CD14-positive monocyte (primary cell): ENCODE data around the gene GON4L. TPM values are rescaled to one million over a fixed set of nuclear protein-coding genes. Genes with fewer than 3 reads are reported as not detected.

Source experiments
- DNase-seq, 3 donors: peaks; one replicate each; pipeline ENCODE4 v3.0.0-alpha.2; 2011 to 2022
- H2AFZ ChIP-seq: 2 replicates; pipeline ENCODE4 v1.6.0; 2012; ENCODE audit warnings: mild to moderate bottlenecking, low read depth, low read length, inconsistent platforms; ENCODE audit not compliant: insufficient read depth, poor library complexity, severe bottlenecking
- H3K27ac ChIP-seq, 2 donors: 1 replicate in 1 of 2; 2 replicates in 1 of 2; pipeline ENCODE4 v1.5.1; 2012 to 2013; ENCODE audit warnings: low read length in 2 of 2, control low read depth in 1 of 2, inconsistent platforms in 1 of 2, low read depth in 1 of 2, mild to moderate bottlenecking in 1 of 2
- H3K27me3 ChIP-seq, 2 donors: one replicate each; pipeline versions ENCODE4 v1.6.0 to v1.6.1; 2011 to 2013; ENCODE audit warnings: low read length in 2 of 2; ENCODE audit not compliant: control insufficient read depth in 2 of 2, insufficient read depth in 2 of 2
- H3K36me3 ChIP-seq, 2 donors: replicated peaks in 1 of 2; 1 replicate in 1 of 2; 2 replicates in 1 of 2; pipeline versions ENCODE4 v1.5.1 to v1.6.1; 2012 to 2013; ENCODE audit warnings: low read length in 2 of 2, control low read depth in 1 of 2, inconsistent platforms in 1 of 2, mild to moderate bottlenecking in 1 of 2; ENCODE audit not compliant: insufficient read depth in 2 of 2, control insufficient read depth in 1 of 2
- H3K4me1 ChIP-seq, 2 donors: 1 replicate in 1 of 2; 2 replicates in 1 of 2; pipeline versions ENCODE4 v1.5.1 to v1.6.1; 2012 to 2013; ENCODE audit warnings: low read length in 2 of 2, control low read depth in 1 of 2, inconsistent platforms in 1 of 2, mild to moderate bottlenecking in 1 of 2, moderate library complexity in 1 of 2; ENCODE audit not compliant: insufficient read depth in 2 of 2, control insufficient read depth in 1 of 2
- H3K4me2 ChIP-seq: replicated peaks from 2 replicates; pipeline ENCODE3; 2012; ENCODE audit warnings: low read length, moderate library complexity, mild to moderate bottlenecking; ENCODE audit not compliant: poor library complexity, severe bottlenecking; ENCODE audit errors: extremely low read depth
- H3K4me3 ChIP-seq, 3 experiments: fragments of 200-600 bp in 1 of 3; sonication (generic) in 1 of 3; replicated peaks in 1 of 3; 1 replicate in 2 of 3; 2 replicates in 1 of 3; pipeline ENCODE4 v1.5.1; 2011 to 2013; ENCODE audit warnings: low read length in 3 of 3, mild to moderate bottlenecking in 3 of 3, control low read depth in 2 of 3, low read depth in 2 of 3, inconsistent platforms in 1 of 3, moderate library complexity in 1 of 3
- H3K79me2 ChIP-seq: 2 replicates; pipeline ENCODE4 v1.6.0; 2012; ENCODE audit warnings: mild to moderate bottlenecking, control low read depth, inconsistent platforms, low read length, moderate library complexity; ENCODE audit not compliant: insufficient read depth
- H3K9ac ChIP-seq: 2 replicates; pipeline ENCODE4 v1.6.0; 2017; ENCODE audit warnings: low read length, mild to moderate bottlenecking; ENCODE audit not compliant: insufficient read depth, poor library complexity, severe bottlenecking
- H3K9me3 ChIP-seq, 2 donors: replicated peaks in 1 of 2; 1 replicate in 1 of 2; 2 replicates in 1 of 2; pipeline versions ENCODE4 v1.5.1 to v1.6.1; 2012 to 2013; ENCODE audit warnings: low read length in 2 of 2, control low read depth in 1 of 2; ENCODE audit not compliant: control insufficient read depth in 1 of 2, insufficient read depth in 1 of 2
- H4K20me1 ChIP-seq: 2 replicates; pipeline ENCODE4 v1.6.0; 2012; ENCODE audit warnings: mild to moderate bottlenecking, low read length, control low read depth, moderate library complexity; ENCODE audit not compliant: insufficient read depth
- H3K27ac Mint-ChIP-seq, 7 donors: one replicate each; pipeline ENCODE4 v1.8.0; 2020; ENCODE audit warnings: mild to moderate bottlenecking in 7 of 7, mixed read lengths in 7 of 7, moderate library complexity in 6 of 7, inconsistent platforms in 2 of 7
- H3K27me3 Mint-ChIP-seq, 3 donors: one replicate each; pipeline ENCODE4 v1.8.0; 2021 to 2022; ENCODE audit warnings: low read depth in 3 of 3, mild to moderate bottlenecking in 3 of 3, mixed read lengths in 3 of 3, moderate library complexity in 3 of 3, inconsistent platforms in 1 of 3
- H3K36me3 Mint-ChIP-seq, 2 donors: one replicate each; pipeline ENCODE4 v1.8.0; 2020; ENCODE audit warnings: mixed read lengths in 2 of 2, inconsistent platforms in 1 of 2, mild to moderate bottlenecking in 1 of 2
- H3K4me1 Mint-ChIP-seq: one replicate; pipeline ENCODE4 v1.8.0; 2020; ENCODE audit warnings: mild to moderate bottlenecking, mixed read lengths
- H3K4me3 Mint-ChIP-seq, 2 donors: one replicate each; pipeline ENCODE4 v1.8.0; 2020; ENCODE audit warnings: mild to moderate bottlenecking in 2 of 2, mixed read lengths in 2 of 2, moderate library complexity in 1 of 2
- H3K9me3 Mint-ChIP-seq, 7 donors: one replicate each; pipeline ENCODE4 v1.8.0; 2020 to 2022; ENCODE audit warnings: mixed read lengths in 7 of 7, mild to moderate bottlenecking in 6 of 7, moderate library complexity in 6 of 7, inconsistent platforms in 2 of 7
- WGBS: methylation state at CpG from one replicate; pipeline ENCODE4 v1.1.5; 2013; ENCODE audit warnings: missing lambda C conversion rate; ENCODE audit not compliant: insufficient coverage; 5-methylcytosine and 5-hydroxymethylcytosine counted together
- intact Hi-C, 2 donors: fragments of 100-400 bp; cut with micrococcal nuclease; formaldehyde crosslinking; loops; one replicate each; pipeline versions ENCODE4 v1.15.0 to v1.15.1; 2023
- polyA plus RNA-seq, 3 donors: library from polyadenylated mRNA; depleted of rRNA in 1 of 3; unstranded in 2 of 3; stranded (reverse) in 1 of 3; fragments of 300-500 nt in 2 of 3; fragments of >200 nt in 1 of 3; fragmentation: Illumina TruSeq in 2 of 3; gene quantifications; 1 replicate in 2 of 3; 2 replicates in 1 of 3; pipeline ENCODE4 v1.2.3, GENCODE V29; 2012 to 2021
- TF ChIP-seq, protein P1 (sequence below): fragments of 200-600 bp; IDR thresholded peaks from one replicate; pipeline ENCODE4 v1.8.0; 2022; ENCODE audit warnings: antibody characterized with exemption, mild to moderate bottlenecking

Gene GON4L
- polyA plus RNA-seq, 3 donors = 8.5 to 39.5 (median 14.0) TPM

DNA sequence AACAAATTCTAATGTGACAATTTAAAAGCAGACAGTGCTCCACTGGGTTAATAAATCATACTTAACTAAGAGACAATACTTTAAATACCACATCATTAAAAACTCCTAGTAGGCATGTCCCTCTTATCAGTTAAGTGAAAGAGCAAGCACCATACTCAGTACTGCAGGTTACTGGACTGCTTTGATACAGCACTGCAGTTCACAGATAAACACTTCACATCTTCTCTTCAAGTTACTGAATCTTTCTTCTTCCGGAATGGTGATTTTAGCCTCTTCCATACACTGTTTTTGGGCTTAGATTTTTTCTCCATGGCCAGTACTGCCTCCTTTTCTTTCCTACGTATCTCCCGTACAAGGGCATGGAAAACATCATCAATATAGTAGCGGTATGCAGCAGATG, 43.1 kb upstream of the GON4L start:
- Histone ChIP-seq H3K79me2 (peaks cover 13% of the 10 kb centered on the region), H3K4me1 (no peaks in the 10 kb centered on the region), H4K20me1 (peaks cover 71% of the 10 kb centered on the region), H3K27ac (no peak overlapping the region), H3K27me3 (no peaks in the 10 kb centered on the region), H3K9ac (no peak overlapping the region), H3K9me3 (no peaks in the 10 kb centered on the region), H3K36me3 (peaks cover 78 to 88% of the 10 kb centered on the region in 2 donors), H3K4me2 (no peak overlapping the region), H2AFZ (no peak overlapping the region), H3K4me3 (no peak overlapping the region)
- TF ChIP-seq, protein P1, sequence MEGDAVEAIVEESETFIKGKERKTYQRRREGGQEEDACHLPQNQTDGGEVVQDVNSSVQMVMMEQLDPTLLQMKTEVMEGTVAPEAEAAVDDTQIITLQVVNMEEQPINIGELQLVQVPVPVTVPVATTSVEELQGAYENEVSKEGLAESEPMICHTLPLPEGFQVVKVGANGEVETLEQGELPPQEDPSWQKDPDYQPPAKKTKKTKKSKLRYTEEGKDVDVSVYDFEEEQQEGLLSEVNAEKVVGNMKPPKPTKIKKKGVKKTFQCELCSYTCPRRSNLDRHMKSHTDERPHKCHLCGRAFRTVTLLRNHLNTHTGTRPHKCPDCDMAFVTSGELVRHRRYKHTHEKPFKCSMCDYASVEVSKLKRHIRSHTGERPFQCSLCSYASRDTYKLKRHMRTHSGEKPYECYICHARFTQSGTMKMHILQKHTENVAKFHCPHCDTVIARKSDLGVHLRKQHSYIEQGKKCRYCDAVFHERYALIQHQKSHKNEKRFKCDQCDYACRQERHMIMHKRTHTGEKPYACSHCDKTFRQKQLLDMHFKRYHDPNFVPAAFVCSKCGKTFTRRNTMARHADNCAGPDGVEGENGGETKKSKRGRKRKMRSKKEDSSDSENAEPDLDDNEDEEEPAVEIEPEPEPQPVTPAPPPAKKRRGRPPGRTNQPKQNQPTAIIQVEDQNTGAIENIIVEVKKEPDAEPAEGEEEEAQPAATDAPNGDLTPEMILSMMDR = no peak
- Mint-ChIP-seq H3K27me3 (no peaks in the 10 kb centered on the region), H3K27ac (no peak overlapping the region), H3K4me1 (no peaks in the 10 kb centered on the region), H3K36me3 (peaks cover 70 to 90% of the 10 kb centered on the region in 2 donors), H3K9me3 (no peaks in the 10 kb centered on the region), H3K4me3 (no peak overlapping the region)
- intact Hi-C loops = no loop called here
- WGBS = 100% methylated on average over 4 of the region's 4 CpGs
- no peak for DNase-seq

DNA sequence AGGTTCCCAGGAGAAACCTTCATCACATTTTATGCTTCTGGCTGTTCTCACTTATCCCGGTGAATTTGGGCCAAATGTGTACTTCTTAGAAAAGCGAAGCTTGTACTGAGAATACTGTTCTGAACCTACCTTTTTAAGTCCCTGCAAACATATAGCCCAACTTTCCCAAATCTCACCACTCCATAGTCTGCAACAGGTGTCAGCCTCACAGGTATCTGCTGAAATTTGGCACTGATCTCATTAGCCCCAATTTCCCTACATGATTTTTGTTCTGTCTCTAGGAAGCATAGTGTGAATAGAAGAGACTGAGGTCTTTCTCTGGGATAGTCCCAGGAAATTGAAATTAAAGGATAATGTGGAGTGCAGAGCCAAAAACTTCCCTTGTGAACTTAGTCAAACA, 42.7 kb upstream of the GON4L start:
- peaks cover 67 to 85% of the 10 kb centered on the region in 2 donors for H3K36me3 Mint-ChIP-seq
- TF ChIP-seq, protein P1 = no peak
- intact Hi-C loops = loop anchor here in 1 of 2 donors (5.0 kb wide), 1 partner anchor 37 kb away; no protein-coding TSS in a partner anchor

More for the DNA sequence above, 42.7 kb upstream of the GON4L start:
- Histone ChIP-seq H3K4me1 (no peaks in the 10 kb centered on the region), H2AFZ (no peak overlapping the region), H4K20me1 (peaks cover 66% of the 10 kb centered on the region), H3K4me3 (no peak overlapping the region), H3K79me2 (peaks cover 8% of the 10 kb centered on the region), H3K9me3 (no peaks in the 10 kb centered on the region), H3K9ac (no peak overlapping the region), H3K27me3 (no peaks in the 10 kb centered on the region), H3K4me2 (no peak overlapping the region), H3K27ac (no peak overlapping the region), H3K36me3 (peaks cover 73 to 83% of the 10 kb centered on the region in 2 donors)
- Mint-ChIP-seq H3K9me3 (no peaks in the 10 kb centered on the region), H3K27me3 (no peaks in the 10 kb centered on the region), H3K4me1 (no peaks in the 10 kb centered on the region), H3K27ac (peak overlapping the region in 1 of 7 donors; percentile 11), H3K4me3 (no peak overlapping the region)
- WGBS = no CpG with 5 or more reads among the region's 2 CpGs
- DNase-seq = no peak
